ENCODE data around the gene DSEL. TPM values are rescaled to one million over a fixed set of nuclear protein-coding genes. Genes with fewer than 3 reads are reported as not detected.

Gene DSEL
- polyA plus RNA-seq = 8.4 TPM
- long read RNA-seq, donor 1, full-length matches to known transcripts = 2 of 2 reads
- long read RNA-seq, donor 1, partial matches to known transcripts = 0 of 2 reads
- long read RNA-seq, donor 1, other reads (novel, unspliced or antisense) = 0 of 2 reads
- long read RNA-seq, donor 2, full-length matches to known transcripts = 1 of 1 reads
- long read RNA-seq, donor 2, partial matches to known transcripts = 0 of 1 reads
- long read RNA-seq, donor 2, other reads (novel, unspliced or antisense) = 0 of 1 reads
- long read RNA-seq, donor 3 = 0 reads
- long read RNA-seq, donor 4 = 0 reads
- long read RNA-seq, donor 5, full-length matches to known transcripts = 5 of 5 reads
- long read RNA-seq, donor 5, partial matches to known transcripts = 0 of 5 reads
- long read RNA-seq, donor 5, other reads (novel, unspliced or antisense) = 0 of 5 reads
- long read RNA-seq, donor 6, full-length matches to known transcripts = 6 of 6 reads
- long read RNA-seq, donor 6, partial matches to known transcripts = 0 of 6 reads
- long read RNA-seq, donor 6, other reads (novel, unspliced or antisense) = 0 of 6 reads
- long read RNA-seq, donor 7, full-length matches to known transcripts = 6 of 6 reads
- long read RNA-seq, donor 7, partial matches to known transcripts = 0 of 6 reads
- long read RNA-seq, donor 7, other reads (novel, unspliced or antisense) = 0 of 6 reads
- long read RNA-seq, donor 8, full-length matches to known transcripts = 1 of 1 reads
- long read RNA-seq, donor 8, partial matches to known transcripts = 0 of 1 reads
- long read RNA-seq, donor 8, other reads (novel, unspliced or antisense) = 0 of 1 reads
- long read RNA-seq, donor 9, full-length matches to known transcripts = 1 of 1 reads
- long read RNA-seq, donor 9, partial matches to known transcripts = 0 of 1 reads
- long read RNA-seq, donor 9, other reads (novel, unspliced or antisense) = 0 of 1 reads
- long read RNA-seq, donor 10, full-length matches to known transcripts = 5 of 5 reads
- long read RNA-seq, donor 10, partial matches to known transcripts = 0 of 5 reads
- long read RNA-seq, donor 10, other reads (novel, unspliced or antisense) = 0 of 5 reads
- long read RNA-seq, donor 11, full-length matches to known transcripts = 2 of 2 reads
- long read RNA-seq, donor 11, partial matches to known transcripts = 0 of 2 reads
- long read RNA-seq, donor 11, other reads (novel, unspliced or antisense) = 0 of 2 reads

DNA sequence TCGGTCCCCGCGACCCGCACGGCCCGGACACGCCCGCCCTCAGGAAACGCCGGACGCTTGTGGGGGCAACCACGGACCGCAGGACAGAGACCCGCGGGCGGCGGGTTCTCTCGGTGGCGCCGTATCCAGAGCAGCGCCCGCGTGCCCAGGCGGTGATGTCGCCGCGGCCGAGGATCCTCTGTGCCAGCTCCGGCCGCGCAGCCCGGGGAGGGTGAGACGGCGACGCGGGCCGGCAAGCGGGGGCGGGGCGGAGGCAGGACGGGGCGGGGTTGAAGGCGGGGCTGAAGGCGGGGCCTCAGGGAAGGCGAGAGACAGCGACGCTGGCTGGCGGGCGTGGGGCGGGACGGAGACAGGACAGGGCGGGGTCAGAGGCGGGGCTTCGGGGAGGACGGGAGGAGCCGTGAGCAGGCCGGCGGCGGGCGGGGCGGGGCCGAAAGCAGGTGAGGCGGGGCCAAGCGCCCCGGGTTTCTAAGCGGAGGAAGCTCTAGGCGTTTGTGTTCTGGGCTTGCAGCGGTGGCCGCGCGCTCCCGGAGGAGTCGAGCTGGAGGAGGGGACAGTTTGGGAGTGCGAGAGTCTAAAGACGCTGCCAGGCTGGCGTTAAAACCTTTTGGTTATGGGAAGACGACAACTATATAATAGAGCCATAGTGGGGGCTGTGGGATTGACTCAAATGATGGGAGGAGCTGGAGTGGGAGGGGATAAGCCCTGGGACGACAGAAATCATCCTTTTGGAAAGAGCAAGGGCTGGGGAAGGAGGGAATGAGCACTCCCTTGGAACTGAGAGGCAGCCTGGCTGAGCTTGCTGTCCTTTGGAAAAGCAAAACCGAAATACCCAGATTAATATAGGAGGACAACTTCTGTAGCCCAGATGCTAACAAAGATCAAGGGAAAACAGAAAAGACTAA is at the start of gene DSEL:
Gene DSEL, minus strand, starts transcription at position 182 of the 905 bp plus-strand sequence. CDS start 2,112 bp downstream, outside the sequence.
- H3K27me3 ChIP-seq (ENCODE audit: control insufficient read depth, insufficient read depth, low read length) = no peaks in the 10 kb centered on the region
- 14% methylated on average over 1 of the region's 79 CpGs for WGBS (ENCODE audit: insufficient coverage, low lambda C conversion rate)
- H3K4me1 ChIP-seq (ENCODE audit: control insufficient read depth, insufficient read depth, low read length) = peaks cover 4% of the 10 kb centered on the region
- H3K4me3 ChIP-seq (ENCODE audit: low read length) = peak within 1 kb of the TSS; percentile 91
- H3K36me3 ChIP-seq (ENCODE audit: control insufficient read depth, insufficient read depth, low read length) = peaks cover 5% of the 10 kb centered on the region
- H3K27ac ChIP-seq (ENCODE audit: low read length) = peak within 1 kb of the TSS; percentile 84
- DNase-seq = peak; percentile 91 to 94
- no peaks in the 10 kb centered on the region for H3K9me3 ChIP-seq (ENCODE audit: control insufficient read depth, low read depth, low read length)

DNA sequence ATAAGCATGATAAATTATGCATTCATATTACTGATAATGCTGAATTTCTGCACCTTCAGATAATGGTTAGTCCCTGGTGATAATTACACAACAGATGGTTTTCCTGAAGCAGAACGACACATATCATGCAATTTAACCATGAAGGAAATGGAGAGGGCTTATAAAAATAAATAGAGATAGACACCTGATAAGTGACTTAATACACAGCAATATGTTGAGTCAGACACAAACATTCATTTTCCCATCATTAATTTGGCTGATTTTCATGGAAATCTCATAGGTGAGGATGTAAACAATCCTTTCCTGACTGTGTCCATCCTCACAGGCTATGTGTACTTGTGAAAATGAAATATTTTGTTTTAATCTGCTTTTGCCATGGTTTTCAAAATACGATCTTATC is 36.9 kb upstream of the DSEL start:
- Histone ChIP-seq H3K27me3 (ENCODE audit: control insufficient read depth, insufficient read depth, low read length) (no peaks in the 10 kb centered on the region), H3K27ac (ENCODE audit: low read length) (no peak overlapping the region), H3K36me3 (ENCODE audit: control insufficient read depth, insufficient read depth, low read length) (no peaks in the 10 kb centered on the region), H3K4me1 (ENCODE audit: control insufficient read depth, insufficient read depth, low read length) (no peaks in the 10 kb centered on the region), H3K4me3 (ENCODE audit: low read length) (no peak overlapping the region), H3K9me3 (ENCODE audit: control insufficient read depth, low read depth, low read length) (no peaks in the 10 kb centered on the region)
- DNase-seq = no peak
- WGBS (ENCODE audit: insufficient coverage, low lambda C conversion rate) = 57% methylated on average over 2 of the region's 2 CpGs

DNA sequence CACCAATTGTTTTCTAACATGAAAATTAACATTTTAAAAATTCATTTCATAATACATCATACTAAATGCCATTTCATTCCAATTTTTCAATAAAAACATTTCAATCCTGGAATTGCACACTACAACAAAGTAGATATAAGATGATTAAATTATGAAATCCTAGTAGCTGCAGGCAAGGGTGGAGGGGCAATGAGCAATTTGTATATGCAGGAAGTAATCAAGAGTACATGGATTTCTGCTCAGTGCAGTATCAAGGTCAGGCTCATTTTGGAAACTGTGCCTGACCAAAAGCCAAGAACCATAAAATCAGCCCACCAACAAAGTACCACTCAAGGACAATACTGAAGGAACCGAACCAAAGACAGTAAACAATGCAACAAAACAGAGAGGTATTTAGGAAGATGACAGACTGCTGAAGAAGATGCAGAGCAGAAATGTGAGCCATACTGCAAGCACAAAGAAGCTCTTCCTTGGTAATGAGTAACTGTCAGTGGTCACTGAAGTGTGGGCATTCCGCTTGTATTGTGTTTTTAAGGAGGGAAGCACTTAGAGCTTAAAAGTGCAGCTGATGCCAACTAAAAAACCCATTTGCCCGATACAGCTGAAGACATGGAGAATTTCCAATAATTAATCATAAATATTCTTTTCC is 34.5 kb upstream of the DSEL start:
- Histone ChIP-seq H3K9me3 (ENCODE audit: control insufficient read depth, low read depth, low read length) (no peaks in the 10 kb centered on the region), H3K27ac (ENCODE audit: low read length) (no peak overlapping the region), H3K36me3 (ENCODE audit: control insufficient read depth, insufficient read depth, low read length) (no peaks in the 10 kb centered on the region), H3K4me3 (ENCODE audit: low read length) (no peak overlapping the region), H3K4me1 (ENCODE audit: control insufficient read depth, insufficient read depth, low read length) (no peaks in the 10 kb centered on the region), H3K27me3 (ENCODE audit: control insufficient read depth, insufficient read depth, low read length) (no peaks in the 10 kb centered on the region)
- WGBS (ENCODE audit: insufficient coverage, low lambda C conversion rate) = 33% methylated on average over 1 of the region's 3 CpGs
- DNase-seq = no peak

DNA sequence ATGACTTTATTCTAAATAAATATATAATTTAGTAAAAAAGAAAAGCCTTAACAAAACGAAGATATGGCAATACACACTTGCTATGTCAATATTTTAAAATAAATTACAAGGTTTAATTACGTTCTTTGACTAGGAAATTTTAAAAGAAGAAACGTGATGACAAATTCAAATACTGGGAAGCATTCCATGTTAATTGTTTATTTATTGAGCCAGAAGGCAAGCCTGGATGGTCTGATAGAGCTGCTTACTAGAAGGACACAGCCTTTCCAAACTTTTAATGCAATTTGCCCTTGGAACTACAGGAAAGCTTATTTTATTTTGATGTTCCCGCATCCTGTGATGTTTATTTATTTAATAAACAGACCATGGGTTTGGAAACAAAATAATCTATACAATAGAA is 33.4 kb upstream of the DSEL start:
- DNase-seq = no peak
- 59% methylated on average over 4 of the region's 4 CpGs for WGBS (ENCODE audit: insufficient coverage, low lambda C conversion rate)

DNA sequence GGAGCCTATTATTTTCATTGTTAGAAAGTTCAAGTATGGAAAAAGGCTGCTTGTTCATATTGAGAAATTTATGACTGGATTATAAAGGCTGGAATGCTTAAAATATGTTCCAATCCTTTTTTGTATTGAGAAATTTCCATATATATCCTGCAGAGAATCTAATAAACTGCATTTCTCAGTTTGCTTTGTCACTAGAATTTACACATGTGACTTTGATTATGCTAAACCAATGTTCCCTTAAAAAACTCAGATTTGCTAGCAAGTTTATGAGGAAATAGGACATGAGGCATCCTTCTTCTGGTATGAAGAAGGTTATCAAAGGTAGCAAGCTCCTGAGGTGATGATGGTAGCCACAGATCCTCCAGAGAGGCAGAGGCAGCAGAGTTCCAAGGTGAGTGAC is 29.2 kb upstream of the DSEL start:
- Histone ChIP-seq H3K9me3 (ENCODE audit: control insufficient read depth, low read depth, low read length) (no peaks in the 10 kb centered on the region), H3K27me3 (ENCODE audit: control insufficient read depth, insufficient read depth, low read length) (no peaks in the 10 kb centered on the region), H3K36me3 (ENCODE audit: control insufficient read depth, insufficient read depth, low read length) (no peaks in the 10 kb centered on the region), H3K27ac (ENCODE audit: low read length) (no peak overlapping the region), H3K4me3 (ENCODE audit: low read length) (no peak overlapping the region), H3K4me1 (ENCODE audit: control insufficient read depth, insufficient read depth, low read length) (no peaks in the 10 kb centered on the region)
- DNase-seq = no peak

More for the DNA sequence above, 33.4 kb upstream of the DSEL start:
- no peaks in the 10 kb centered on the region for H3K4me1 ChIP-seq (ENCODE audit: control insufficient read depth, insufficient read depth, low read length)
- no peaks in the 10 kb centered on the region for H3K9me3 ChIP-seq (ENCODE audit: control insufficient read depth, low read depth, low read length)
- no peak overlapping the region for H3K27ac ChIP-seq (ENCODE audit: low read length)
- no peak overlapping the region for H3K4me3 ChIP-seq (ENCODE audit: low read length)
- H3K27me3 ChIP-seq (ENCODE audit: control insufficient read depth, insufficient read depth, low read length) = no peaks in the 10 kb centered on the region
- H3K36me3 ChIP-seq (ENCODE audit: control insufficient read depth, insufficient read depth, low read length) = no peaks in the 10 kb centered on the region

DNA sequence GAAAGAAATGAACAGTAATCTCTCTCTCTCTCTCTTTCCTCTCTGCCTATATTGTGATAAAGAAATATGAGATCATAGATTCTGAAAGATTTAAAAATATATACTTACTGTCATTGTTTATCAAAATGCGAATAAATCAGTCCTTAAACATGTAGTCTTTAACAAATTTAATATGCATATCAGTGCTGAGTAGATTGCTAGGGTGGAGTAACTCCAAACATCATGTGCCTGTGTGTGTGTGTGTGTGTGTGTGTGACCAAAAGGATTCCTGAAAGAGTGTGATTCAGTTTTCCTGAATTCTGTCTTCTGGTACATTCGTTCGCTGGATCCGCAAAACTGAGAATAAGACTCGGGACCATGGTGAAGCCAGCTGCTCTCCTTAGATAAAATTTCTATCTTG is 24.0 kb upstream of the DSEL start:
- 95% methylated on average over 4 of the region's 5 CpGs for WGBS (ENCODE audit: insufficient coverage, low lambda C conversion rate)
- Histone ChIP-seq H3K9me3 (ENCODE audit: control insufficient read depth, low read depth, low read length) (no peaks in the 10 kb centered on the region), H3K27ac (ENCODE audit: low read length) (no peak overlapping the region), H3K36me3 (ENCODE audit: control insufficient read depth, insufficient read depth, low read length) (no peaks in the 10 kb centered on the region), H3K4me3 (ENCODE audit: low read length) (no peak overlapping the region), H3K27me3 (ENCODE audit: control insufficient read depth, insufficient read depth, low read length) (no peaks in the 10 kb centered on the region), H3K4me1 (ENCODE audit: control insufficient read depth, insufficient read depth, low read length) (no peaks in the 10 kb centered on the region)
- no peak for DNase-seq

DNA sequence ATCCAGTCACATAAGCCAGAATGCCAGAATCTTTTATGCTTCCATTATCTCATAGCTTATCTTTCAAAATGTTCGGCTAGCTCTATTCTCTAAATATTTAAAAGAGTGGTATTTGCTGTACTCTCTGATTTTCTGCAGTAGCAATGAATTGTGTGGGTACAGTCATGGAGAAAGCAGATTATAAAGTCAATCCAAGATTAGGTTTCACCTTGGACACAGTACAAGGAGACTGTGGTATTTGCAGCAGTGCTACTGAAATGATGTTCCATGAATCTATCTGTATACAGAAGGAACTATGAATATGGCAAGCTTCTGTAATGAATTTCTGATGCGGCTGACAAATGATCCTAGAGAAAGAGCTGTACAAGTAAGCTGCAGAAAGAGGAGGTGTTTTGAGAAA is 15.4 kb upstream of the DSEL start:
- no peak overlapping the region for H3K27ac ChIP-seq (ENCODE audit: low read length)
- no peaks in the 10 kb centered on the region for H3K27me3 ChIP-seq (ENCODE audit: control insufficient read depth, insufficient read depth, low read length)
- no peaks in the 10 kb centered on the region for H3K4me1 ChIP-seq (ENCODE audit: control insufficient read depth, insufficient read depth, low read length)
- DNase-seq = no peak
- no peaks in the 10 kb centered on the region for H3K9me3 ChIP-seq (ENCODE audit: control insufficient read depth, low read depth, low read length)
- WGBS (ENCODE audit: insufficient coverage, low lambda C conversion rate) = 100% methylated on average over 1 of the region's 2 CpGs
- no peaks in the 10 kb centered on the region for H3K36me3 ChIP-seq (ENCODE audit: control insufficient read depth, insufficient read depth, low read length)
- H3K4me3 ChIP-seq (ENCODE audit: low read length) = no peak overlapping the region

DNA sequence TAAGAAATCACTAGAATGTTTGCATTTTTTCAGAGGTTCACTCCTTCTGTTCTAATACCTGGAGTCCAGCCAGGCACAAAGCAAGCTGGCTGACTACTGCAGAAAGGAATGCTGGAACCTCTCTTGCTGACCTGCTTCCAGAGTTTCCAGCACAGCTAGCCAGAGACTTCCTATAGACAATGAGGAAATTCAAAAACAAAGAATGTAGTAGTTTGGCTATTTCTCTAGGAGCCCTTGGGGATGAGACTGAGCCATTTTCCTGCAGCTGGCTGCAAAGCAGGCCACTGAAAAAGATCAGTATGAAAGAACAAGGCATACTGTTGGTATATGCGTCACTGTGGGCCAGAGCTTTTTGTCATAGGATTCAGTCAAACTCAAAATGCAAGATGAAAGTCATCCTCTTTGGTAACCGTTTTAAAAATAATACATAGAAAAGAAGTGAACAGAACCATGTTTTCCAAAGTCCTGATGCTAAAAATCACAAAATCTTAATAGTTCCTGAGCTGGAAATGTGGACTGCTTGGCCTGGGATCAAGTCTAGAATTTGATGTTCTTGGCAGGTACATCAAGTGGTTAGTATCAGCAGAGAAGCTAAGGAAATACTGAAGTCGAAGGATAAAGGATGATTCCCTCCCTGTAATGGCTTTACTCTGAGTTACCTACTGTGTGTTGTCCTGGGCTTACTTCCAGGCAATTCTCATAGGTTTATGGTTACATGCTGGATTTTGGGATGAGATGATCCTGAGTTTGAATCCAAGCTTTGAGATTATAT is 9.0 kb upstream of the DSEL start:
- H3K27ac ChIP-seq (ENCODE audit: low read length) = peak overlapping the region; percentile 24
- no peaks in the 10 kb centered on the region for H3K4me1 ChIP-seq (ENCODE audit: control insufficient read depth, insufficient read depth, low read length)
- no peak overlapping the region for H3K4me3 ChIP-seq (ENCODE audit: low read length)
- no peaks in the 10 kb centered on the region for H3K9me3 ChIP-seq (ENCODE audit: control insufficient read depth, low read depth, low read length)
- no CpG with 5 or more reads among the region's 3 CpGs for WGBS (ENCODE audit: insufficient coverage, low lambda C conversion rate)
- peak; percentile 24 to 39 for DNase-seq
- no peaks in the 10 kb centered on the region for H3K27me3 ChIP-seq (ENCODE audit: control insufficient read depth, insufficient read depth, low read length)
- no peaks in the 10 kb centered on the region for H3K36me3 ChIP-seq (ENCODE audit: control insufficient read depth, insufficient read depth, low read length)
